ENCODE data around the gene TMEM238L.

GRCh38 chr17:10750210-10750609, 53.7 kb downstream of the TMEM238L start:
- TF ChIP-seq GATA2 (IDR thresholded peaks at IDR 0.05; ENCODE audit: insufficient read depth, insufficient read length, low read depth, low read length) (no peak), MAX (IDR thresholded peaks at IDR 0.05; ENCODE audit: insufficient read depth, insufficient read length) (no peak), CTCF (IDR thresholded peaks at IDR 0.05; ENCODE audit: extremely low read depth in 1 of 2, insufficient read depth in 1 of 2, low read depth in 1 of 2, low read length in 2 of 2) (no peak), POLR2A (IDR thresholded peaks at IDR 0.05; ENCODE audit: low read depth, low read length) (no peak), JUN (IDR thresholded peaks at IDR 0.05; ENCODE audit: borderline replicate concordance, insufficient read depth, insufficient read length, low read depth) (no peak), POLR2AphosphoS5 (IDR thresholded peaks at IDR 0.05; ENCODE audit: insufficient read depth, low read depth, low read length) (no peak), EZH2 (IDR thresholded peaks at IDR 0.05; ENCODE audit: borderline replicate concordance, low read depth, low read length, severe bottlenecking) (no peak), FOS (IDR thresholded peaks at IDR 0.05; ENCODE audit: borderline replicate concordance, insufficient read depth, low read length) (no peak)

Measured in endothelial cell of umbilical vein (primary cell).